ENCODE results near the gene MGP. TPM values are rescaled to one million over a fixed set of nuclear protein-coding genes. Genes with fewer than 3 reads are reported as not detected.

The MGP gene
- 5.9 and 7.9 TPM in 2 replicates for total RNA-seq (2014; rRNA removed; shearing (Covaris generic))

GRCh38 chr12:14885718-14886221 lies at the start of gene MGP:
Gene MGP (minus strand): TSS chr12:14885854. CDS start chr12:14885791, 63 bp downstream.
- peak; percentile 83 for DNase-seq (ENCODE audit: low read depth)

DNA sequence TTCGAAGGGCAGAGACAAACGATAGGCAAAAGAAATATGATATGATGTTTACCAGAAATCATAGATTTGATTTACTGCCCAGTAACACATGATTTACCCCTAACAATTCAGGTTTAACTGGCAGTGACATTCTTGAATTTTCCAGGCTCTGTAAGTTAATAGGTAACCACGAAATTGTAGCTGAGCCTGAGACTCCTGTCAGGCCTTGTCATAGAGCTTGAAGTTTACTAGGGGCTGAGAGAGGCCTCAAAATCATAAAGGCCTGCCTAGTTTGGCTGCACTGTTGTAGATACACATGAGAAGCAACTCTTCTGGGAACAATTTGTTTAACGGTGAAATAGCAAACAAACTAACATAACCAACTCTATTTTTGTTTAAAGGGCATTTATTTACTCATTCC lies 49.4 kb upstream of the MGP start:
- no peak for DNase-seq (ENCODE audit: low read depth)

- DNase-seq (ENCODE audit: low read depth): no peak
Observed at GRCh38 chr12:14934511-14934910, 48.9 kb upstream of the MGP start.

- DNase-seq (ENCODE audit: low read depth): no peak
Observed at GRCh38 chr12:14931791-14932560, 46.3 kb upstream of the MGP start.

DNA sequence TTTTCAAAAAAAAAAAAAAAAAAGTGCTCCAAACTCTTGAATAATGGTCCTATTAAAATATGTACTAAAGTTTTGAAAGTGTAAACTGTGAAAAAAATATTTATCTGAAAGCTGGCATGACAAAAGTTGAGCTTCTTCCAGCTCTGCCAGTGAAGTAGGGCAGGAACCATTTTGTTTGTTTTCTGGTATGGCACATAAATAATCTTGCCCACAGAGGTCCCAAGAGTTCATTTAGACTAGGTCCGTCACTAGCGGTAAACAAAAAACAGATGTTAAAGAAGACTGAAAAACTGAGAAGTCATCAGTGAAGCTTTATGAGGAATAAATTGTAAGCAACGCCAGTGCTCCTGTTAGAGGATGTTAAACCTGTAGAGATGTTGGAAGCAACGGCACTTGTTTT lies 45.7 kb upstream of the MGP start:
- no peak for DNase-seq (ENCODE audit: low read depth)

DNA sequence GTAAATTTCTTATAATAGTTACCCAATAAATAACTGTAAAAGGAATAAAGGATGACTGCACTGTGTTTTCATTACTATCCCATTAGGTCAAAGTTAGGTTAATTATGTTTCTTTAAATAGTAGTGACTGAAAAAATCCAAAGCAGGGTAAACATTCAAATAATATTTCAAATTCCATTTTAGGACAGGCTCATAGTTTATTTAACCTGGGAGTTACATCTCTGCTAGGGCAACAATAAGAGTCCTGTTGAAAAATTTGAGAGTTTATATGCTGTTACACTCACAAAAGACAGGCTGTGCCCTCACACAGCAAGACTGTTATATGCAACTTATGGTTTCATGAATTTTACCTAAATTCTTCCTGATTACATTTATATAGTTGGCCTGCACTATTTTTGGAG lies 44.6 kb upstream of the MGP start:
- DNase-seq (ENCODE audit: low read depth): no peak

- no peak for DNase-seq (ENCODE audit: low read depth)
Observed at GRCh38 chr12:14928931-14929330, 43.3 kb upstream of the MGP start.

DNA sequence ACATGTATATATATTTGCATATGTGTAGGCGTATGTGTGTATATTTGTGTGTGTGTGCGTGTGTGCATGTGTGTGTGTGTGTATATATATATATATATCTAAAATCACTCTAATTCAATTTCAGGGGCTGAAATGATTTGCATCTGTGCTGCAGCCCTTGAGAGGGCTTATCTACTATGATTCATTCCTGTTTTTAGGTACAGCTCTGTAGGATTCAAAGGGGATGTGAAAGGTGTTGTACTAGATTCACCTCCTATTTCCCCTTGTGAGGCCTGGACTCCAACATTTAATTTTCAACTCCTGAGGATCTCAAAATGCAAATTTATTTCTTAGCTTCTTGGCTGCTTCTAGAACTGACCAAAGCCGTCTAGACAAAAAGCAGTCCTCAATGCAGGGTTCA lies 41.6 kb upstream of the MGP start:
- DNase-seq (ENCODE audit: low read depth): no peak

GRCh38 chr12:14924541-14924940 lies 38.9 kb upstream of the MGP start:
- DNase-seq (ENCODE audit: low read depth): no peak

DNA sequence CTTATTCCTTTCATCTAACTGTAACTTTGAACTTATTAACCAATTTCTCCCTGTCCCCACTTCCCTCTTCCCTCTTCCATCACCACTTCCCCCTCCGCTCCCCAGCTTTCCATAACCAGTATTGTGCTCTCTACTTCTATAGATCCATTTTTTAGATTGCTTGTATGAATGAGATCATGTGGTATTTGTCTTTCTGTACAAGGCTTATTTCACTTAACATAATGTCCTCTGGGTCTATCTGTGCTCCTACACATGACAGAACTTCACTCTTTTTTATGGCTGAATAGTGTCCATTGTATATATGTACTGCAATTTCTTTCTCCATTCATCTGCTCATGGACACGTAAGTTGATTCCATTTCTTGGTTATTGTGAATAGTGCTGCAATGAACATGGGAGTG lies 38.3 kb upstream of the MGP start:
- peak; percentile 19 for DNase-seq (ENCODE audit: low read depth)

GRCh38 chr12:14921218-14921617 lies 35.6 kb upstream of the MGP start:
- DNase-seq (ENCODE audit: low read depth): no peak

GRCh38 chr12:14920475-14921126 lies 34.9 kb upstream of the MGP start:
- DNase-seq (ENCODE audit: low read depth): no peak

GRCh38 chr12:14919455-14919854 lies 33.8 kb upstream of the MGP start:
- no peak for DNase-seq (ENCODE audit: low read depth)

- DNase-seq (ENCODE audit: low read depth): no peak
Observed at GRCh38 chr12:14915736-14916135, 30.1 kb upstream of the MGP start.

DNA sequence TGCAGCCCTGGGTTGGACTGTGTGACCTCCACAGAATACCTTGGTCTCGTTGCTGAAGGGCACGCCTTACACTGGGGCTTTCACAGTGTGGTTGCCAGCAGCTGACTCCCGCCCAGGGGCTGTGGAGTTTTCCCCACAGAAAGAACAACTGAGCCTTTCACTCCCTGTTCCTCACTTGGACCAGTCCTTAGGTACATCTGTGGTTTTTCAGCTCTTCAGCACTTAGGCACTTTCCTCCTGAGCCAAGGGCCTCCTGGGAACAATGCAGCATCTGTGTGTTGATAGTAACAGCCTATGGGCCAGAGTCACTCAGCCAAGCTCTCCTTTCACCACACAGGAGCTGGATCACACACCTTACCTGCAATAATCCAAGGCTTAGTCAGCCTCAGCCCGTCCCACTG lies 27.7 kb upstream of the MGP start:
- peak; percentile 70 for DNase-seq (ENCODE audit: low read depth)

GRCh38 chr12:14911131-14911530 lies 25.5 kb upstream of the MGP start:
- DNase-seq (ENCODE audit: low read depth): no peak

DNA sequence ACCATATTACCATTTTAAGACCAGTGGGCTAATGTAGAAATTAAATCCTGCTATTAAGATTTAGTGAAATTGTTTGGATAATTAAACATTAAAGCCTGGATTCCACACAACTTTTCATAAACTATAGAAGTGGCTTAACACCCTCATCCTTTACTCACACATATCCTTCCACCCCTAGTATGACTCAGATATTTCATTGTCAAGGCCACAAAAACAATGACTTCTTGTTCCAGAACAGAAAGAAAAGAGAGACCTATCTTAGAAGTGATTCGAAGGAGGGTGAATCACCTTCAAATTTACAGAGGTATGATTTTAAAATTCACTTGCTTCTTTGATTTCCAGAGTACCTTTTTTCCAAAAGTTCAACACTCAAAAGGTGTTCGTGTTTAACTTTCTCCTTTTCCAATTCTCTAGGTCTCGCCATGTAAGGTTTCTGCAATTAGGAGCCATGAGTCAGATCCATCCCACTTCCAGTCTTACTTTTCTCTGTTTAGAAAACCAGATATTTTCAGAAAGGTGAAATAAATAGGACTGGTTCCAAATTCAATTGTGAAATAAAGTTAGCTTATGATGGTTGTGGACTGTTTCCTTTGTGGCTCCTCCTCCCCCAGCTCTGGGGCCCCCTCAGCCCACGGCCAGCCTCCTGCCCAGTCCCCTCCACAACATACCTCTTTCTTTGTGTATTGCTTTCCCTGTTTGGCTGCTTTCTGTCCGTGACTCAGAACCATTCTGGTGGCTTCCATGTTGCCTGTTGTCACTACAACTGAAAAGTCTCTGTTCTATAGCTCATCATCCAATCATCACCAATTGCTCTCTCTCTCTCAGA lies 24.6 kb upstream of the MGP start:
- peak; percentile 59 for DNase-seq (ENCODE audit: low read depth)

DNA sequence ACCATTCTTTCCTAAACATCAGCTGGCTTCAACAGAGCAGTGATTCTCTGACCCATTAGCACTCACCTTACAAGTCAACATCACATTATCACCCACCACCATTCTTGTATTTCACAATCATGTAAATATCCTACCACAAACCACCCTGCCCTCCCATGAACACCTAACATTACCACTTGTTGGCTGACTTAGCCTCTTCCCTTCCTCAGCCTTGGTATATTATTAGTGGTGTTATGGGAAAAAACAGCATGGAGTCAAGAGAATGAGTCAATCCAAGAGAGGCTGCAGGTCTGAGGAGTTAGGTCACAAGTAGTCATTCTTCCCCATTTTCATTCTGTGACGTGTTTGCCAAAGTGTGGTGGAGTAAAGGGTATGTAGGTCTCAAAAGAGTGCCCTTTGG lies 22.3 kb upstream of the MGP start:
- DNase-seq (ENCODE audit: low read depth): no peak

- no peak for DNase-seq (ENCODE audit: low read depth)
Observed at GRCh38 chr12:14906114-14906513, 20.5 kb upstream of the MGP start.

DNA sequence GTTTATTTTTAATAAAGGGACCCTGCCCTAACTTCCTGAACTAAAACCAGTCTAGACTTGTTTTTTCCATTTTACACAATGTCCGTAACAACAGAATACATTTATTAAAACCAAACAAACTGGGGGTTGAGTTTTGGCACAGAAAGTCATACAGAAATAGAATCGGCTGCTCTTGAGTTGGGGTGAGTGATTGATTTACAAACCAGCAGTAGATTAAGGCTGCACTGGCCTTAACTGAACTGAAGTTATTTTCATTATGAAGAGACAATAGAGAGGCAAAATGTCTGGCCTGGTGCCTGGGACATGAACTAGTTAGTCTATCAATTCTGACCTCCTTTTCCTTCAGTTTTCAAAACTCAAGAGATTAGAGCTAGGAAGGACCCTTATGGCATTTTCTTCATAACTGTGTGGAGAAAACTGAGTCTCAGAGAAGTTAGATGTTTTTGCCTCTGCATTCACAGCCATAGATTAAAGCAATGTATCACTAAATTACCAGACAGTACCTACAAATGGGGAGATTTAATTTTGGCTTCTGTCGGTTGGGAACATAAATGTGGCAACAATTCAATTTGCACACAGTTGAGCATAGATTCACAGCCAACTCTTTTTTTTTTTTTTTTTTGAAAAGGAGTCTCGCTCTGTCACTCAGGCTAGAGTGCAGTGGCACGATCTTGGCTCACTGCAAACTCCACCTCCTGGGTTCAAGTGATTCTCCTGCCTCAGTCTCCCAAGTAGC lies 19.8 kb upstream of the MGP start:
- DNase-seq (ENCODE audit: low read depth): no peak

- no peak for DNase-seq (ENCODE audit: low read depth)
Observed at GRCh38 chr12:14904854-14905253, 19.2 kb upstream of the MGP start.

Measured in RPMI7951 (cell line).